NCI-H1048 (cell line): ENCODE results near the gene HAAO.

Experiments used
- DNase-seq: peaks from one replicate; lab custom pipeline; 2025; lab: John Stamatoyannopoulos, UW

Gene HAAO

DNA sequence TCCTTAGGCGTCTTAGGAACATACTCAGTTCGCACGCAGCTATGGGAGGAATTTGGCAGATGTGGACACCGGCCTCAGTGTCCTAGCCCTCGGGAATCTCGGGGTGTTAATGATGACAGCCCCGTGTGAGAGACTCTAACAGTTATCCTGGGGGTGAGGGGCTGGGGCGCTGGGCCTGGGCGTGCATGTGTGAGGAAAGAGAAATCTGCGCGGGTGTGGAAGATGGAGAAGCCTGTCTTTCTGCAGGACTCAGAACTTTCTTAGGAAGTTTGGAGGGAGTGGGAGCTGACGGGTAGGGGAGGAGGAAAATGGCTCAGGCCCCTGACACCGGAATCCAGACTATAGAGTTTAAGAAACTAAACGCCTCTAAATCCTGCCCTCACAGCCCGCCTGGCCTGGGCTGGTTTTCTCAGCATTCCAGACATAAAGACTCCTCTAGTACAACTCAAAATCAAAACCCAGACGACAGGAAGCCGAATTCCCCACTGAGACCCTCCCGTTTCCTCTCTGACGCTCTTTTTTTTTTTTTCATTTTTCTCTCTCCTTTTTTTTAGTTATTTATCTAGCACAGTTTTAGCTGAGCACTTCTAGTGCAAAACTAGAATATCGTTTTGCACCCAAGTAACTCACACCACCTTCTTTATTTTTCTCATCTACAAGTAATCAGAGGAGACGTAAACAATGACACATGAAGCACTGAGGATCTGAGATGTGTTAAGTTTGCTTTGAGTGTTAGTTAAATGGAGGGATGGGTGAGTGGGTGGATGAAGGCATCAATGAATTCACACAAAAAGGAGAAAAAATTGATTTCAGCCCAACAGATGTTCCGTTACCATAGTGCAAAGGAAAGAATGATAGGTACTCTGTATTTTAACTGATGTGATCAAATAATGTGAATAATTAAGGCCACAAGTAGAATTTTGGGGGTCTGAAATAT, 1.2 kb upstream of the HAAO start:
- DNase-seq: no peak

DNA sequence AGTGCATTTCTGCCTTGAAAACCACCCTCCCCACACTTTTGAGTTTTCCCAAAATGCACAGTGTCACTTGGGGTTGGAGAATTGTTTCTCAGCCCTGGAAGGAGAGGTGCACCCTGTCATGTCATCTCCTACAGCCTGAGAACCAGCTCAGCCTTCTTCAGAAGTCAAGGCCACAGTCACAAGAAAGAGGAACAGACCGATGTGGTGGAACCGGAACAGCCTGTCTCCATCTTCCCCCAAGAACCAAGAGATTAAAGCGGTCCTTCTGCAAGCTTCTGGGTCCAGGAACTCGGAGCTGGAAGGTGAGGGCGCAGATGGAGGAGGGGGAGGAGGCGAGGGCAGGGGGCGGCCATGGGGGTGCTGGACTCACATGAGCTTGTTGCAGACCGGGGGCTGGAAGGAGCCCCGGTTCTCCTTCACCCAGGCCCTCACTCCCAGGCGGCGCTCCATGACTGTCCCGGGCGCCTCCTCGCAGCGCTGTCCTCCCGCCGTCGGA, 248 bp downstream of the HAAO start:
- no peak for DNase-seq

DNA sequence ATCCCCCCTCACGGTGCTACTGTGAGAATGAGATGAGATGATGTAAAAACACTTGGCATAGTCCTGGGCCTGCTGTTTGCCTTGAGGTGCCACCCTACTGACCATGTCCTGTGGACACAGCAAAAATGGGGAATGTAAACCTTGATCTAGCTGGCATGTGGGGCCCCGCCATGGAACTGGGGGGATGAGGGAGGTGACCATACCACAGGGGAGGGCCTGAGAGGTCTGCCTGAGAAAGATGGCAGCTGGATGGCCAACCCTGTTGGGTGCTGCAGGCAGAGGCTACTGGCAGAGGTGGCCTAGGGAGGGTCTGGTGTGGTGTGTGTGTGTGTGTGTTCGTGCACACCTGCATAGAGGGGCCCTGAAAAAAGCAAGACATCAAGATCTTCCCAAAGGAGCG, 777 bp downstream of the HAAO start:
- no peak for DNase-seq

DNA sequence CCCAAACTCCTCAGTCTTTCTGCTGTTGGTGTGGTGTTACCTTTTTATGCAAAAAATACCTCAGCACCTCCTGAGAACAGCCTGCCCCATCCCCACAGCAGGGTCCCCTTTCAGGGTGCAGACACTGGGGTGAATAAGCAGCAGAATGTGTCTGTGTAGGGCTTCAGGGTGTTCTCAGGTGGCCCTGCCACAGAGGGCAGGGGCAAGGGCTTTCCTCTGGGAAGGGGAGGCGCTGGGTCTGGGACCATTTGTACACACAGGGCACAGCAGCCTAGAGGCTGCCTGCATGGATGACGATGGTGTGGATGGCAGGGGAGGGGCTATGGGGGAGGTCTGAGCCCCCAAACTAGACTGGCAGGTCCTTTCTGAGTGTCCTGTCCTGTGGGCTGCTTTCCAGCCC, 2.6 kb downstream of the HAAO start:
- DNase-seq: no peak

DNA sequence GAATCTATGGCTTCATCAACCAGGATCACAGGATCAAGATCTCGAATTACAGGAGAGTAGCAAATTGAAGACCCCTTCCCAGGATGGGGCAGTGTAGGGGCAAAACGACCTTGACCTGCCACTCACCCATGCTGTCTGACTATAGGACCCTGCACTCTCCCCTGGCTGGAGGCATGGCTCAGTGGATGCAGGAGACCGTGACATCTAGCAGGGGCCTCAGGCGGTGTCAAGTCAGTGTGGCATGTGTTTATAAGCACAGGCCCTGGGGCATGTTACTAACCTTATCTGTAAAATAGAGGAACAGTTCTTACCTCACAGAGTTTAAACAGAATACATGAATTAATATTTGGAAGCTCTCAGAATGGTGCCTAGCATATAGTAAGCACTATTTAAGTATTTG, 3.5 kb downstream of the HAAO start:
- DNase-seq: no peak

DNA sequence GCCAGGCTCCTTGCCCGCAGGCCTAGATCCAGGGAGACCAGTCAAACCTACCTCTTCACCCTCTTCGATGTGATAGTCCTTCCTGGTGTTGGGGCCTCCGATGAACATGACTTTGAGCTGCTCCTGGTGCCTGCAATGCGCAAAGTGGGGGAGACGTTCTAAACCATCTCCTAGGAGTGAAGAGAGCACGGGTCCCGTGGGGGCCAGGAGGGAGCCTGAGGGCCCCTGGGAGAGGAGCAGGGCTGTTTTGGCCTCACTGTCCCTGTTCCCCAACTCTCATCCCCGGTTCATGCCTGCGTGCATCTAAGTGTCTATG, 3.9 kb downstream of the HAAO start:
- DNase-seq: no peak

DNA sequence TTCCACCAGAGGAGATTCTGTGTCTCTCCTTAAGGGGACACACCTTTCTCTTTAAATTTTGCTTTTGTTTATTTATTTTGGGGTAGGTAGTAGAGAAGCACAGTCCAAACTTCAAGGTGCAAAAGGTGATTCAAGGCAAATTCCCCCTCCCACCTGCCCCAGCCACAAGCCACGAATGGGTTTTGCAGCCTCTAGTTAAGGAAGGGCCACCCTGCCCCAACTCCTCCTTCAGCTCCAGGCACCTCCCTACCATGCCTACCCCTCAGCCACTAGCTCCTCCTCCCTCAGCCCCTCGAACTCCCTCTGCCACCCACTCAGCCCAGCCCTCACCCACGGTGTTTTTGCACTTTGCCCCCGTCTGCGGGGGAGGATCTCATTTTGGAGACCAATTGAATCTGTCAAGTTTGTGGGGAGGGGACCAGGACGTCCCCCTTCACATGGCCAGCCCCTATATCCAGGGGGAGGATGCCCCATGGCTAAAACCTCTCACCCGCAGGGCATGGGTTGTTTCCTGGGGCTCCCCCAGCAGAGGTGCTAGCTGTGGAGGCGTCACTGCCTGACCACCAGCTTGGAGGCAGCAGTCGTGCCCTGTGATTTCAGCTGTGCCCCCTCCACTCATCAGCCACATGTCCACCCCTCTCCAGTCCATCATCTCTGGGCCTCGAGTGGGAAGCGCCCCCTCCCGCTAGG, 4.5 kb downstream of the HAAO start:
- DNase-seq: no peak

DNA sequence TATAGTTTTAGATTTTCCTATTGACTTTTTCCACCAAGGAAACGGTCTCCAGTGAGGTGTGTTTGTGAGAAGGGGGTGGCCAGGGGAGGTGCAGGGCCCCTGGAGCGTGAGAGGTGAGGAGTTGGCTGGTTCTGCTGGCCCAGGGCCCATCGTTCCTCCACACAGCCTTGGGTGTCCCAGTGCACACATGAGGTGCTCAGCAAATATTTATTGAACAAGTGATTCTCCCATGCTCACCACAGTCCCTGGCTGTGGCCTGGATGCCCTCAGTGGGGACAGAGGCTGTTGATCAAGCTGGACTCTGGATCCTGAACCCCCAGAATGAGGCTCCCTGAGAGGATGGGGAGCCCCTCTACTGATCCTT, 5.0 kb downstream of the HAAO start:
- DNase-seq: no peak

DNA sequence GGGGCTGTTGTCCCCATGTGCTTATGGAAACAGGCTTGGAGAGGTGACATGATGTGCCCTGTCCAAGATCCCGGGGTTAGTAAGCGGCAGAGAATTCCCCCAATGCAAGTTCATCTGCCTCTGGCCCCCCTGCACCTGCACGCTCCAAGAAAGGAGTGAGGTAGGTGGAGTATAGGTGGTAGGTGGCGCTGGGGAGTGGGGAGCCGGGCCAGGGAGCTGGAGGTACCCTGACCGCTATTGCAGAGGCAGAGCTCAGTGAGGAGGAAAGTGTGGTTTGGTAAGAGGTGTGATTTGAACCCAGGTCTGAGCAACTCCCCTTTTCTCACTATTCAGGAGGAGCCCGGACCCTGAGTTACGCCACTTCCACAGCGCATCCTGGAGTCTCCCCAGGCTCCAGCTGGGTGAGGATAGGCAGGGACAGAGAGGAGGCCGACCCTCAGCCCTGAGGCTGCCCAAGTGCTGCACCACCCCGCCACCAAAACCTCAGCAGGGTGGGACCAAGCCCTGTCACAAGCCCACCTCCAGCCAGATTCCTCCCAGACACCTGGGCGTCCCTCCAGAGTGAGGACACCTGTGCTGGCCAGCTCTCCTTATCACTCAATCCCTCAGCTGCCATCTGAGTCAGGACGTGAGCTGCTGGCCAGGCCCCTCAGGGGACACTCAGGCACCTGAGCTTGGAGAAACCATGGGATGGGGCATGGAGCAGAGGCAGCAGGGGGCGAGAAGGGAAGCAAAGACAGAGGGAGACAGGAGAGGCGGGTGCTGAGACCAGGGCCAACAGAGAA, 5.6 kb downstream of the HAAO start:
- no peak for DNase-seq

DNA sequence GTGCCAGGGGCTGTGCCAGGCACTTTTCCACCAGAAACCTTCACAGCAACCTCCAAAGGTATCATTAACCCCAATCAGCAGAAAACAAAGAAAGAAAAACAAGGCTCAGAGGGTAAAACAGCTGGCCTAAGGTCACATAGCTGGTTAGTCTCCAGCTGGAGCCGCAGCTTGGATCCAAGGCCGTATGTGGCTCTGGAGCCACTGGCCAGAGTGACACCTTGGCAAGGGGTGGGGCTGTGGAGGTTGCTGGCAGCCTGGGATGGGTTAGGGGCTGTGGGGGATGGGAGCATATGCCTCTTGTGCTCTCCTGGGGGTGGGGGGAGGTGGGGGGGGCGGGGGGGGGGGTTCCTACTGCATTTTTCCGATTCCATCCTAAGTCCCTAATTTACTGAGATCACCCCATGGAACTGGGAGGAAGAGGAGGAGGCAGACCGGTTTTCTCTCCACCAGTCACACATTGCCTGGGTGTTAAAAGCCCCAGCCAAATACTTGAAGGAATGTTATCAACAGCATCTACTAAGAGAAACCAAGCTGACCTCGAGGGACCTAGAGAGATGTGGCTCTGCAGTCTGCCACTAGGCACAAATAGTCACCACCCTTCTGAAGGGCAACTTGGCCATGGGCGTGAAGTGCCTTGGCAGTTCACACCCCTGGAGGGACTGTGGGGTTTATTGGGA, 8.0 kb downstream of the HAAO start:
- DNase-seq: no peak

DNA sequence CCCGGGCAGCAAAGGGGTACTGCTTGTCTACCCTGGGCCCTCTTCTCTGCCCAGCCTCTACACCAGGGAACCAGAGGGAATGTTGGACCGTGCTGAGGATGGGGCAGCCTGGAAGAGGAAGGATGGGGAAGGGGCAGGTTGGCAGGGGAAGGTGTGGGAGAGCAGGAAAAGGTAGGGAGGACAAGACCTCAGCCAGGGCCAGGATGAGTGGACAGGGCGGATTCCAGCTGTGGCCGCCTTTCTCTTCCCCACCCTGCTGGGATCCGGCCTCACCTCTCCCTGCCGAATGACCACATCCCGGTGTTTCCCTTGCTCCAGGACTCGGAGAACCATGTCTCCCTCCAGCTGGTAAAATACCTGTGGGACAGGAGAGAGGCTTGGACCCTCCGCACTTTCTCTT, 8.9 kb downstream of the HAAO start:
- DNase-seq: no peak

DNA sequence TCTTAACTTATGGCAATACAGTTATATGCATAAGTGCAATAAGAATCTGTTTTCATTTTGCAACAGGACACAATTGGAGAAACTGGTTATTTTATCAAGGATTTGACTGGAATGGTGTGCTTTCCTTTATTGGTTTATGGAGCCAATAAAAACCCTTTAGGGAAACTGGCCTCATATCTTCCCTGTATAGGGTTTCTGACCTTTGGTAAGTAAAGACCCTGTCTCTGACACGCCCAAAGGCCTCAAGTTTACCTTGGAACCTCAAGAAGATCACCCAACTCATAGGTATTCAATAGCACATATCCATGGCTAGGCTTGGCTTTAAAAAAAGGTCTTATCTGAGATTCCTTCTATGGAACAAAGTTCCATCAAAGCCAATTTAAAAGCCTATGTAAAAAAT, 11.2 kb downstream of the HAAO start:
- no peak for DNase-seq

DNA sequence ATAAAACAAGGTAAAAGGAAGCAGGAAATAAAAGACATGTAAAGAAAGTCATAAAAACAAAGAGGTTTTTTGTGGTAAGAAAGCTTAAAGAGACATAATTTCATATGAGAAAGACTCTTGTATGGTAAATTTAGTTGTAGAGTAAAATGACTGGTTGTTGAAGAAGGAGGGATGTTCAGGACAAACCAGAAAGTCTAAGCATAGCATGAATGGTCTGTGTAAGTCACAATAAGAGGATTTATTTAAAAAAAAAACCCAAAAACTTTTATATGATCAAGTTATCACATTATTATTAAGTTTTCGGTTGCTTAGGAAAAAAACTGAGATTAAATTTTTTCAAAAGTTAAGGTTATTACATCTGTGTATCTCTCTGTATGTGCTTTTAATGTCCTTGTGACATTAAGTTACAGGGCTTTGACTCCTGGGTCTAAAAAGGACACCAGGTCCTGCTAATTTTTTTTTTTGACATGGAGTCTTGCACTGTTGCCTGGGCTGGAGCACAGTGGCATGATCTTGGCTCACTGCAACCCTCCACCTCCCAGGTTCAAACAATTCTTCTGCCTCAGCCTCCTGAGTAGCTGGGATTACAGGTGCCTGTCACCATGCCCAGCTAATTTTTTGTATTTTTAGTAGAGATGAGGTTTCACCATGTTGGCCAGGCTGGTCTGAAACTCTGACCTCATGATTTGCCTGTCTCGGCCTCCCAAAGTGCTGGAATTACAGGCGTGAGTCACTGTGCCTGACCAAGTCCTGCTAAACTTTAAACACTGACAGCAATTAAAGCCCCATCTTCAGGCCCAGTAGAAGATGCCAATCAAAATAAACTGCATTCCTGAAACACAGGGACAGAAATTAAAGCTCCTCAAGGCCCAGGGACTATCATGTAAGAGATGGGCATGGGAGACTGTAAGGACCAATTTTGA, 14.2 kb downstream of the HAAO start:
- no peak for DNase-seq

DNA sequence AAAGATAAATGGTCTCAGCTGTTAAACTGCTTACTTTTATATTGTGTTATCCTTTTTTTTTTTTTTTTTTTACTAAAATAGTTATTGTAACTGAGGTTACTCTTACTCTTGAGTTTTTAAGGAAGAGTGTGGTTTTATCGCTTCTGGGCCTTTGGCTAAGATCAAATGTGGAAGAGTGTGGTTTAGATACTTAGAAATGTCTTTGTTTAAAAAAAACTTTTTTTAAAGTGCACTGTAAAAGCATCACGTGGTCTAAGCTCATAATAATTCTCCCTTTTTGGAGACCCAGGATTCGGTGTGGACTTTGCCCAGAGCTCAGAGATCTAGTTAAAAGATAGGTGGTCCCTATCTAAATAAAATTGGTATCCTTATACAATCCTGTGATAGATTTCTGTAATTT, 16.6 kb downstream of the HAAO start:
- DNase-seq: no peak

DNA sequence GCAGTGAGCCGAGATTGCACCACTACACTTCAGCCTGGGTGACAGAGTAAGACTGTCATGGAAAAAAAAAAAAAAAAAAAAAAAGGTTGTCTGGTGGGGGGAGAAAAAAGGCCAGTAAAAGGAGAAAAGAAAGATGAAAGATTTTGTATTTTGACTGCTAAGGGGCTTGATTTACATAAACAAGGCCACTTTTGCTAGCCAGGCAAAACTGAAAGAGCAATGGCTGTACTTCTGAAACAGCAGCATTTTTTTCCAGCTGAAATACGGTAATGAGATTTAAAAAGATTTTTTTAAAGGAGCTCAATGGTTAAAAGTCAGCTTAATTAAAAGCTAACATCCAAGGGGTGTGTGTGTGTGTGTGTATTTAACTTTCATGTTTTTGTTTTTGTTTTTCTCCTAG, 17.2 kb downstream of the HAAO start:
- DNase-seq: no peak

DNA sequence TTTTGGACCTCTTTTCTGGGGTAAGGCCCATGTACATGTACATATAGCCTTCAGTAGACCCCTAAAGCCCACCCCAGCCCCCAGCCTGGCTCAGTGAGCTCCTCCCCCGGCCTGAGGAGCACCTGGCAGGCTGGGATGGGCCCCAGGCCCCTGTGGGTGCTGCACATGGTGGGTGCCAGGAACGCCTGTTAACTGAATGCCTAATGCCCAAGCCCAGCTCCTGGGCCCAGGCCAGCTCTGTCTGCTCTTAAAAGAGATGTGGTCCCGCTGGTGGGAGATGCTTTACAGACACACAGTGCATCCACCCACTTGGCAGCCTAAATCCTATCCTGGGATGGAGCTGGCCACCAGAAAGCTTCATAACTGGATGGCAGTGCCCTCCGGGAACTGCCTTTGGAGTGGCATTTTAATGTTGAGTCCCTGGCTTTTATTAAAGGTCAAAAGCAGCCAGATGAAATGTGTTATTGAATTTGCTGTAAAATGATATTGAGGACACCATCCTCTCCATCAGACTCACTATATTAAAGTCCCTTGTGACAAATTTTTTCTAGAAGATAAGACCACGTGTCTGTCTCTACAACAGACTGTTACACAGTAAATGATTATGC, 20.7 kb downstream of the HAAO start:
- no peak for DNase-seq

DNA sequence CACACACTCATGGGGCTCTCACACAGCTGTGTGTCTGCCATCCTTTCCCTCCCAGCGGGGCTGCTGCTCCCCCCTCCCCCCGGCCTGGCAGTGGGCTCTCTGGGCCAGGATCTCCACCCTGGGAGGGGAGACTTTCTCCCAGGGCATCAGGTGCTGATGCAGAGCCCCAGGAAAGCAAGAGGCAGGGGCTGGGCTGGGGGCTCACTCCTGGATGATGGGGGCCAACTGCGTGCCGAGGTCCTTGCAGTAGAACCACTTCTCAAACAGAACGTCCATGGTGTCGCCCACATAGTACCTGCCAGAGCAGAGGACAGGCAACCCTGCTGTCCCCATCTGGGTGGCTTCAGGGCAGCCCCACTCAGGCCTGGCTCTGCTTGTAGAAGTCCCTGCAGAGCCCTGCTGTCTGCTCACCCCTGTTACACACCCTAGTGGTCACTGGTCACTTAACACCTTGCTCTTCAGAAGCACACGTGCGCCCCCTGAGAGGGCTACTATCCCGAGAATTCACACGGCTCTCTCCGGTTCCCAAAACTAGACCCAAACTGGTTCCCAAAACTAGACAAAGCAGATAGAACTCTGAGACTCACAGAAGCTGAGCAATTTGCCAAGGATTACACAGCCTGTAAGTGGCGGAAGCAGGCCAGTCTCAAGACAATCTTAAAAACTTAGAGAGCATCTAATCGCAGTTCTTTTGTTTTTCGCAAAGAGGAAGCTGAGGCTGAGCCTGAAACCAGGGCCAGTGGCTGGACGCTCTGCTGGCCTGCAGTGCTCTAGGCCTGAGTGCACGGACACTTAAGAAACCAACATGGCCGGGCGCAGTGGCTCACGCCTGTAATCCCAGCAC, 21.9 kb downstream of the HAAO start:
- no peak for DNase-seq

DNA sequence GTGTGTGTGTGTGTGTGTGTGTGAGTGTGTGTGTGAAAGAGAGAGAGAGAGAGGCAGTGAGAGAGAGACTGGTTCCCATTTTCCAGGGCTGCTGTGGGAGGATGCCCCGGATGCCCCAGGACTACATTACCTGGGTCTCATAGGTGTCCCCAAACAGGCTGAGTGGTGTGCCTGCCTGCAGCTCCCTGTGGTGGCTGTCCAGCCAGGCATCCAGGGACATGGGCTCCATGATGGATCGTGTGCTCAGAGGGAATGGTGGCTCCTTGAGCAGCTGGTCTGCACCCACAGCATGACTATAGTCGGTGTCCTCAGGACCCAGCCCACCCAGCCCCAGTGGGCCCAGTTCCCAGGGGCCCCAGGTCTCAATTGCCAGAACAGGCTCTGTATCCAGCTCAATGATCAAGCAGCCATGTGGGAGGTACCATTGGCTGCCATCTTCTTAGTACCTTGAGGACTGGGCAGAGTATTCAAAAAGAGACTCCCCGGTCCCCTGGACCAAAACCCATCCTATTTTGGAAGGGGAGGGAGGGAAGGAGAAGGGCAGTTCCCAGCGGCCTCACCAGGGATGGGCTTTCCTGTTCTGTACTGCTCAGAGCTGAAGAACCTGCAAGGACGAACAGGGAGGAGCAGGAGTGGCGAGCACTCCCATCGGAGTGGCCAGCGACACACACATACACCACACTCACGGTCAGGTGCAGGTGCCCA, 22.6 kb downstream of the HAAO start:
- DNase-seq: no peak

DNA sequence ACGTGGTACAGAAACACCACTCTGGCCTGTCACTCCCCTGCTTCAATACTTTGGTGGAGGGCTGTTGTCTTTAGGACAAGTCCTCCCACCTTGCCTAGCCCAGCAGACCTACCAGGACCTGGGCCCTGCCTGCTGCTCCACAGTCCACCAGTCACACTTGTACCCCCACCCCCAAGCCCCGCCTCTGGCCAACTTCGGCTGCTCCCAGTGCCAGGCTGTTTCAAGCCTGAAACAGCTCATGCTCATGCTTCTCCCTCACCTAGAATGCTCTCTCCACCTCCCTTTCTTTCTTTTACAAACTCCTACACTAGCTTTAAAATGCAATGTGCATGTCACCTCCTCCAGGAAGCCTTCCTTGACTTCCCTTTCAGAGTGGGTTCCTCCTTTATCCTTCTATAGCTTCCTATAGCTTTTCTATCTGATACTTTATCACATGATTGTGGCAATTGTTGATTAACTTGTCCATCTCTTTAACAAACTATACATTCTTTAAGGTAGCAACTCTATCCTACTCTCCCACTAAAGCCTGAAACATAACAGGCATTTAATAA, 23.6 kb downstream of the HAAO start:
- no peak for DNase-seq
